HG03469 (cell line): ENCODE data around the gene TRAF3IP3.
"Not testable (repeated sequence)": the region's sequence is repeated elsewhere in the genome, so short reads cannot be mapped to it uniquely, and the experiment has no call there.

Source experiments
- ATAC-seq: cut with Tn5 transposase; IDR thresholded peaks from one replicate; pipeline ENCODE4 v1.9.1; 2021; ENCODE audit warnings: mild to moderate bottlenecking, moderate library complexity, moderate number of reproducible peaks; ENCODE audit not compliant: unreplicated experiment

Gene TRAF3IP3

GRCh38 chr1:209791920-209792319 is 36.1 kb downstream of the TRAF3IP3 start:
- ATAC-seq = no peak

GRCh38 chr1:209793711-209794110 is 37.9 kb downstream of the TRAF3IP3 start:
- ATAC-seq = not testable (repeated sequence)

GRCh38 chr1:209797978-209798639 is 42.3 kb downstream of the TRAF3IP3 start:
- no peak for ATAC-seq

DNA sequence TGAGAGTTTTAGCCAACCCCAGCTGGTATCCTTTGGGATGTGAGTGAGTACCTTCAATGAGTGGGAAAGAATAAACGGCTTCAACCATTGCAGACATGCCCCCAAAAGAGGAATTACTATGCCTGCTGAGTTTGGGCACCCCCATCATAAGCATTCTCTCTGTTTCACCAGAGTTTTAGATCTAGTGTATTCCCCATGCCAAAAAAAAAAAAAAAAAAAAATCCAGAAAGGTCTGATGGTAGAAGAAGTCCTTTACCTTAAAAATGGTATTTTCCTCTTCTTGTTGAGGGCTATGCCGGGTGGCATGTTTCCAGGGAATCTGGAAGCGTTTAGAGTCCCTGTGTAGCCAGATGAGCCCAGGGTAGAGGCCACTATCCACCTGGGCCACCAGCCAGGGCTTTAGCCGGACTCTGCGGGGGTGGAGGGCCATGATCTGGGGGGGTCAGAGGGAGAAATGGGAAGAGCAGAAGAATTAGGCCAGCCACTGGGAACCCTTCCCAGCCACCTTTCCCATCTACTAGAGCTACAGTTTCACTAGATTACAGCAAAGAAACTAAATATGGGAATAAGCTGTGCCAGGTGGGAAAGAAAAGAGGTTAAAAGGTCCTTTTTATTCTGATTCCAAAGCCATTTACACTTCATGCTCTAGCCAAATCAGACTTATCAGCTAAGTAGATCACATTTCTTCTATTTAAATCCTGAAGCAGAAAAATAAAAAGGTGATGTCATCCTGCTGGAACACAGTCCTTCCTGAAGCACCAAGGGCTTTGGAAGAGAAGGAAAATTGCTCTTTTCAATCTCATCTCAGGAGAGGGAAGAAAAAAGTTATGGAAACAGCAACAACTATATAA is 45.4 kb downstream of the TRAF3IP3 start:
- ATAC-seq = no peak

- ATAC-seq = no peak
These were observed 46.4 kb downstream of the TRAF3IP3 start for GRCh38 chr1:209802117-209802779.

DNA sequence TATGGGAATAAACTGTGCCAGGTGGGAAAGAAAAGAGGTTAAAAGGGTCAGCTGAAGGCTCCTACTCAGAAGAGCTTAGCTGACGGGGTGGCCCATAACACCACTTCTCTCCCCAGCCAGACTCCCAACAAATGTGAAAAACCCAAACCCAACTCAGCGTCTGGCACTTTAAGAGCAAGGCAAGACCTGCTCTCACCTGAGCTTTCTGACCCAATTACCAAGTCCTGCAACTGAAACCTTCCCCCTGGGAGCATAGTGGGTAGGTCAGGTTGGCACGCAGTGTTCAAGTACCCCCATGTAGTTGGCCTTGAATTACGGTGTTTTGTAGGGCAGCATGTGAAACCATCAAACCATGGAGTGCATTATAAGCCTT is 46.9 kb downstream of the TRAF3IP3 start:
- no peak for ATAC-seq

GRCh38 chr1:209803568-209803967 is 47.7 kb downstream of the TRAF3IP3 start:
- no peak for ATAC-seq

GRCh38 chr1:209805341-209805781 is 49.5 kb downstream of the TRAF3IP3 start:
- ATAC-seq = no peak

DNA sequence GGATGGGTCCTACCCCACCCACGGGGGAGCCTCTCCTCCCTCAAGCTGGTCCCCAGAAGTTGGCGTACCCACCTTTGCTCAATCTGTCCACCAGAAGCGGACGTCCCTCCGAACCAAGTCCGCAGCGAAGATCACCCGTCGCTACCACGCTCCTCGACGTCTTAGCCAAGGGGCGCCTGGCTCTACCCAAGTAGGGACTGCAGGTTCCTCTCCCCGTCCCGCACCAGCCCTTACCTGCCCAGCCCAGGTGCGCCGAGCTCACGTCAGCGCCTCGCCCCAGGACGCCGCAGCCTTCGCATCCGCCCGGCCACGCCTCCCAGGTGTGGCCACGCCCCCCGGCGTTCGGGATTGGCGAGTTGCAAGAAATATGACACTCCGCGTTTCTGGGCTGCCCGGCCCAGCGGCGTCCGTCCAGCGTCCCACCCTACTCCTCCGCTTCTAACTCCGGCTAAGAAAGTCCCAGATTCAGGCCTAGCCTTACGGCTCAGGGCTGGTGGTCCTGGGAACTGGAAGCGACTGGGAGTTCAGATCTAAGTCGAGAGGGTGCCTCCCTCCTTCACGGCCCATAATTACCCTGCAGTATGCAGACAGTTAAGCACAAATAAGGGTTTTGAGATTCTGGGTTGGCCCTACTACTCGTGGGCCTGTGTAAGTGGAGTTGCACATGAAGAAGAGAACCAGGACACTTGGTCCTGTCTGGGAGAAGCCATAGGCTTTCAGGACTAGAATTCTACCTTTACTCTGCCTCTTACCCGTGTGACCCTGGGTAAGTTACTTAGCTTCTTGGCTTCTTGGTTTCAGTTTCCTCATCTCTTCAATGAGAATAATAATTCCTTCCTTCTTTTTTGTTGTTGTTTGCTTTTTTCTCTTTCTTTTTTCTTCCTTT is 50.3 kb downstream of the TRAF3IP3 start, which contains the start of gene IRF6:
IRF6 (minus strand) TSS at position 268 of the 886 bp plus-strand sequence. CDS start 4,729 bp downstream, outside the sequence.
- ATAC-seq = peak; percentile 59

- ATAC-seq = no peak
These were observed 51.7 kb downstream of the TRAF3IP3 start for GRCh38 chr1:209807509-209807908.

- ATAC-seq = no peak
These were observed 52.3 kb downstream of the TRAF3IP3 start for GRCh38 chr1:209808059-209808581.

GRCh38 chr1:209809611-209810010 is 53.8 kb downstream of the TRAF3IP3 start:
- no peak for ATAC-seq

- no peak for ATAC-seq
These were observed 54.9 kb downstream of the TRAF3IP3 start for GRCh38 chr1:209810783-209811182.

GRCh38 chr1:209813902-209814301 is 58.0 kb downstream of the TRAF3IP3 start:
- ATAC-seq = no peak

DNA sequence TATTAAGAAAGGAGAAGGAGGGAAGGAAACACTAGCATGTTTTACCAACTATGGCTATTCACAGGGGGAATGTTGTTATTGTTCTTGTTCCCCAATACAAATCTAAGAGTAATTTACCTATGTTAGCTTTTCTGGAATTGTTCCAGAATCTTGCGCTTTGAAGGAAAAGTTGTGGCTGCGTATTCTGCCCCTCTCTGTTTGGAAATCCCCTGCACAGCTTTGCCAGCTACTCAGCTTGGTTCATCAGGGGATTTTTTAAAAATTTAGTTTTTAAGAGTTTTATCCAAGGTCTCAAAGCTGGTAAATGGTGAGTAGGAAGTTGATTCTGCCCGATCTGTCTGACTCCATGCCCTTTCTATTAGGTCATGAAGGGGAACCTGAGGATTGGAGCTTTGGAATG is 59.6 kb downstream of the TRAF3IP3 start:
- no peak for ATAC-seq

DNA sequence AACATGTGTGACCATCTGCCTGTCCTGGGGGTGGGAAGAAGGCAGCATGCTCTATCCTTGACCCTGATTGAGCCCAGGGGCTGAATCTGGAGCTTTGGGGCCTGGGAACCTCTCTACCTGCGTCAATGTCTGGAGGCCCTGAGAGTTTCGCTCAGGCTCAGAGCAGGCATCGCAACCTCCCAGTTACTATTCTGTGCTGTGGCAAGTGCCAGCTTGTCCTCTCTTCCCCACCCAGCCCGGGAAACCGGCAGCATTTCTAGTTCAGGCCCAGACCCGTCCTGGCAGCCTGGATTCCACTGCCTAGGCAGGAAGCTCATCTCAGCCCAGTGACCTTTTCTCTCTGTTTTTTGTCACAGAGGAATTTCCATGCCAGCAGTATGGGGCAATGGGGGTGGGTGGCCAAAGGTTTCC is 60.1 kb downstream of the TRAF3IP3 start:
- no peak for ATAC-seq

- ATAC-seq = no peak
These were observed 61.1 kb downstream of the TRAF3IP3 start for GRCh38 chr1:209816923-209817322.

GRCh38 chr1:209817691-209818090 is 61.8 kb downstream of the TRAF3IP3 start:
- no peak for ATAC-seq

GRCh38 chr1:209819058-209819457 is 63.2 kb downstream of the TRAF3IP3 start:
- ATAC-seq = no peak

DNA sequence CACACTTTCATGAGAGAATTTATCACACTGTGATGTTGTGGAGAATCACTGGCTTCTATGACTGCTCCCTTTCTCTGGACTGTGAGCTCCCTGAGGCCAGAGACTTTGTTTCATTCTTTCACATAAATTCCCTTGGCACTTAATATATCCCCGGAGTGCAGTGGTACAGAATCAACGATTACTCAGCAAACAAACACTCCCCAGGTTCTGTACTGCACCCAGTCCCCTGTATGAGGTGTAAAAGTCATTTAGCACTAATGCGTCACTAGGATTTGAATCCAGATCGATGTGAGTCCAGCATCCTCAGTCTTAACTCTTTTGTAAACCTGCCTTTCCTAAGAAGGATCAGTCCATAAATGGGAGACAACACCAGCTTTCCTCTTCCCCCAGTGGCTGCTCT is 65.1 kb downstream of the TRAF3IP3 start:
- ATAC-seq = no peak
